DND-41 (cell line): ENCODE results near the gene SLC4A5.
"Not testable (repeated sequence)": the region's sequence is repeated elsewhere in the genome, so short reads cannot be mapped to it uniquely, and the experiment has no call there.

Experiments used
- ATAC-seq: fragments of 200-7000 bp; cut with Tn5 transposase; 3 replicates; pipeline ENCODE4 v1.9.1; 2021; ENCODE audit warnings: low read depth; ENCODE audit not compliant: insufficient read depth
- DNase-seq: peaks from one replicate; pipeline ENCODE4 v3.0.0-alpha.2; 2020
- H2AFZ ChIP-seq: 2 replicates; pipeline ENCODE4 v1.6.0; 2012; ENCODE audit warnings: low read depth, low read length
- H3K27ac ChIP-seq: 2 replicates; pipeline ENCODE4 v1.5.1; 2012; ENCODE audit warnings: low read length, inconsistent platforms
- H3K27me3 ChIP-seq: fragments of 200-600 bp; sonication (generic); 2 replicates; pipeline ENCODE4 v1.6.0; 2012; ENCODE audit warnings: low read length, mild to moderate bottlenecking, inconsistent platforms; ENCODE audit not compliant: insufficient read depth, poor library complexity
- H3K36me3 ChIP-seq: 2 replicates; pipeline ENCODE4 v1.5.1; 2012; ENCODE audit warnings: low read length, inconsistent platforms; ENCODE audit not compliant: insufficient read depth
- H3K4me1 ChIP-seq: 2 replicates; pipeline ENCODE4 v1.5.1; 2012; ENCODE audit warnings: mild to moderate bottlenecking, low read length; ENCODE audit not compliant: insufficient read depth
- H3K4me2 ChIP-seq: 2 replicates; pipeline ENCODE4 v1.6.0; 2012; ENCODE audit warnings: mild to moderate bottlenecking, moderate library complexity, low read length, inconsistent platforms; ENCODE audit not compliant: insufficient read depth
- H3K4me3 ChIP-seq, 2 experiments: fragments of 200-600 bp in 1 of 2; shearing (Covaris generic) in 1 of 2; 2 replicates each; pipeline ENCODE4 v1.5.1; 2012 to 2016; ENCODE audit warnings: inconsistent platforms in 2 of 2, low read length in 2 of 2, mild to moderate bottlenecking in 2 of 2, low read depth in 1 of 2, moderate library complexity in 1 of 2
- H3K79me2 ChIP-seq: 2 replicates; pipeline ENCODE4 v1.6.0; 2012; ENCODE audit warnings: low read length, inconsistent platforms; ENCODE audit not compliant: insufficient read depth
- H3K9ac ChIP-seq: 2 replicates; pipeline ENCODE4 v1.6.0; 2012; ENCODE audit warnings: low read depth, mild to moderate bottlenecking, inconsistent platforms, low read length, moderate library complexity
- H3K9me3 ChIP-seq: 2 replicates; pipeline ENCODE4 v1.5.1; 2012; ENCODE audit warnings: low read length, moderate library complexity, mild to moderate bottlenecking, inconsistent platforms; ENCODE audit not compliant: insufficient read depth, severe bottlenecking
- H4K20me1 ChIP-seq: 2 replicates; pipeline ENCODE4 v1.6.0; 2012; ENCODE audit warnings: low read length; ENCODE audit not compliant: insufficient read depth
- CTCF ChIP-seq: IDR thresholded peaks from 2 replicates; pipeline ENCODE4 v1.5.1; 2012; ENCODE audit warnings: borderline replicate concordance, low read length, moderate library complexity, mild to moderate bottlenecking; ENCODE audit not compliant: poor library complexity, severe bottlenecking; ENCODE audit errors: extremely low read depth
- EZH2 ChIP-seq: IDR thresholded peaks from 3 replicates; pipeline ENCODE4 v1.6.1; 2012; ENCODE audit warnings: borderline replicate concordance, low read depth, mild to moderate bottlenecking, moderate library complexity, low read length, inconsistent platforms; ENCODE audit not compliant: severe bottlenecking

Gene SLC4A5

GRCh38 chr2:74221091-74221490 is 122.1 kb downstream of the SLC4A5 start:
- H3K4me1 ChIP-seq, result no peaks in the 10 kb centered on the region
- H4K20me1 ChIP-seq, result peaks cover 20% of the 10 kb centered on the region; the same call in 1 of the 2 replicates
- TF ChIP-seq CTCF (no peak), EZH2 (no peak)
- H3K4me2 ChIP-seq, result no peak overlapping the region
- H3K36me3 ChIP-seq, result peaks cover 25% of the 10 kb centered on the region
- no peak overlapping the region for H3K27ac ChIP-seq
- H3K9me3 ChIP-seq, result no peaks in the 10 kb centered on the region
- H2AFZ ChIP-seq, result no peak overlapping the region
- ATAC-seq (no peak), DNase-seq (no peak)
- H3K9ac ChIP-seq, result no peak overlapping the region
- no peaks in the 10 kb centered on the region for H3K79me2 ChIP-seq
- no peak overlapping the region for H3K4me3 ChIP-seq
- no peaks in the 10 kb centered on the region for H3K27me3 ChIP-seq

GRCh38 chr2:74219846-74220486 is 123.2 kb downstream of the SLC4A5 start:
- H3K4me1 ChIP-seq, result no peaks in the 10 kb centered on the region
- H3K4me2 ChIP-seq, result no peak overlapping the region
- DNase-seq (no peak), ATAC-seq (no peak)
- TF ChIP-seq EZH2 (no peak), CTCF (no peak)
- H3K36me3 ChIP-seq, result peaks cover 36% of the 10 kb centered on the region
- no peaks in the 10 kb centered on the region for H3K27me3 ChIP-seq
- no peaks in the 10 kb centered on the region for H3K9me3 ChIP-seq
- H3K79me2 ChIP-seq, result no peaks in the 10 kb centered on the region
- no peak overlapping the region for H3K4me3 ChIP-seq
- H3K27ac ChIP-seq, result no peak overlapping the region
- peaks cover 20% of the 10 kb centered on the region; the same call in 1 of the 2 replicates for H4K20me1 ChIP-seq
- no peak overlapping the region for H3K9ac ChIP-seq
- no peak overlapping the region for H2AFZ ChIP-seq

GRCh38 chr2:74216642-74217041 is 126.6 kb downstream of the SLC4A5 start:
- H3K36me3 ChIP-seq, result peaks cover 66% of the 10 kb centered on the region
- H3K4me2 ChIP-seq, result no peak overlapping the region
- no peak overlapping the region for H2AFZ ChIP-seq
- ATAC-seq (no peak), DNase-seq (no peak)
- TF ChIP-seq CTCF, result no peak
- no peak for TF ChIP-seq EZH2
- no peak overlapping the region for H3K27ac ChIP-seq
- H3K4me1 ChIP-seq, result no peaks in the 10 kb centered on the region
- no peaks in the 10 kb centered on the region for H3K79me2 ChIP-seq
- no peaks in the 10 kb centered on the region for H3K9me3 ChIP-seq
- H3K4me3 ChIP-seq, result no peak overlapping the region
- no peaks in the 10 kb centered on the region for H3K27me3 ChIP-seq
- peaks cover 16% of the 10 kb centered on the region; the same call in 1 of the 2 replicates for H4K20me1 ChIP-seq
- no peak overlapping the region for H3K9ac ChIP-seq

- H3K79me2 ChIP-seq, H3K4me2 ChIP-seq, H3K4me3 ChIP-seq, H3K9me3 ChIP-seq, H3K9ac ChIP-seq, H3K27me3 ChIP-seq, DNase-seq, H2AFZ ChIP-seq, H3K4me1 ChIP-seq, H3K27ac ChIP-seq, ATAC-seq: not testable (repeated sequence)
- Histone ChIP-seq H4K20me1 (peaks cover 16% of the 10 kb centered on the region; the same call in 1 of the 2 replicates), H3K36me3 (peaks cover 73% of the 10 kb centered on the region)
Measured at GRCh38 chr2:74215771-74216170, 127.4 kb downstream of the SLC4A5 start.
